Hepatocyte (in vitro differentiated cells): ENCODE measurements around the gene HTT. TPM values are rescaled to one million over a fixed set of nuclear protein-coding genes. Genes with fewer than 3 reads are reported as not detected.

Experiments
- DNase-seq: peaks from one replicate; pipeline ENCODE4 v3.0.0-alpha.2; 2016; ENCODE audit warnings: low spot score
- H2AFZ ChIP-seq: fragments of 200-600 bp; sonication (generic); 2 replicates; pipeline ENCODE4 v1.6.0; 2016; ENCODE audit warnings: antibody characterized with exemption, mild to moderate bottlenecking
- H3K27ac ChIP-seq: fragments of 200-600 bp; sonication (generic); 2 replicates; pipeline ENCODE4 v1.5.1; 2016; ENCODE audit warnings: mild to moderate bottlenecking
- H3K27me3 ChIP-seq: fragments of 200-600 bp; sonication (generic); 2 replicates; pipeline ENCODE4 v1.6.1; 2016
- H3K36me3 ChIP-seq: fragments of 200-600 bp; sonication (generic); replicated peaks from 2 replicates; pipeline ENCODE4 v1.5.1; 2016; ENCODE audit warnings: low read depth; ENCODE audit not compliant: insufficient read depth
- H3K4me1 ChIP-seq: fragments of 200-600 bp; sonication (generic); 2 replicates; pipeline ENCODE4 v1.5.1; 2016; ENCODE audit warnings: mild to moderate bottlenecking, moderate library complexity; ENCODE audit not compliant: insufficient read depth
- H3K4me2 ChIP-seq: fragments of 200-600 bp; sonication (generic); 2 replicates; pipeline ENCODE4 v1.6.0; 2016
- H3K4me3 ChIP-seq: fragments of 200-600 bp; sonication (generic); 2 replicates; pipeline ENCODE4 v1.5.1; 2016; ENCODE audit warnings: mild to moderate bottlenecking
- H3K79me2 ChIP-seq: fragments of 200-600 bp; sonication (generic); 2 replicates; pipeline ENCODE4 v1.6.0; 2017; ENCODE audit warnings: mild to moderate bottlenecking
- H3K9me2 ChIP-seq: fragments of 200-600 bp; sonication (generic); replicated peaks from 2 replicates; pipeline ENCODE4 v1.6.0; 2017; ENCODE audit warnings: mild to moderate bottlenecking; ENCODE audit not compliant: insufficient read depth
- H3K9me3 ChIP-seq: fragments of 200-600 bp; sonication (generic); 2 replicates; pipeline ENCODE4 v1.5.1; 2016; ENCODE audit warnings: low read depth, mild to moderate bottlenecking
- H4K20me1 ChIP-seq: fragments of 200-600 bp; sonication (generic); 2 replicates; pipeline ENCODE4 v1.6.0; 2016; ENCODE audit warnings: mild to moderate bottlenecking; ENCODE audit not compliant: insufficient read depth, poor library complexity, severe bottlenecking
- EZH2 ChIP-seq: fragments of 200-600 bp; sonication (generic); IDR thresholded peaks from 2 replicates; pipeline ENCODE4 v1.6.1; 2016; ENCODE audit warnings: antibody characterized with exemption, mild to moderate bottlenecking, borderline replicate concordance
- EZH2phosphoT487 ChIP-seq: fragments of 200-600 bp; sonication (generic); IDR thresholded peaks from one replicate; pipeline ENCODE4 v1.6.1; 2018; ENCODE audit warnings: antibody characterized with exemption, mild to moderate bottlenecking, low read depth, moderate library complexity; ENCODE audit not compliant: unreplicated experiment, severe bottlenecking
- WGBS: methylation state at CpG from one replicate; pipeline ENCODE4 v1.1.6; 2016; ENCODE audit warnings: low lambda C conversion rate; ENCODE audit errors: missing lambda C conversion rate; 5-methylcytosine and 5-hydroxymethylcytosine counted together
- polyA plus RNA-seq: library from polyadenylated mRNA; unstranded; fragments of >200 nt; fragmentation: Nextera tagmentation; extraction: Ambion mirVana; gene quantifications from 2 replicates; pipeline ENCODE4 v1.2.1, GENCODE V29; 2016
- total RNA-seq: library from RNA; depleted of rRNA; stranded (reverse); fragments of >200 nt; gene quantifications from 2 replicates; pipeline ENCODE4 v1.2.3, GENCODE V29; 2014
- TF ChIP-seq, protein P1 (sequence below): fragments of 200-600 bp; sonication (generic); IDR thresholded peaks from 2 replicates; pipeline ENCODE4 v1.5.1; 2016; ENCODE audit warnings: antibody characterized with exemption, mild to moderate bottlenecking; ENCODE audit not compliant: poor library complexity

HTT gene
- total and polyA plus RNA-seq, 2 experiments from 2014 or later: 12.4 to 33.9 TPM

DNA sequence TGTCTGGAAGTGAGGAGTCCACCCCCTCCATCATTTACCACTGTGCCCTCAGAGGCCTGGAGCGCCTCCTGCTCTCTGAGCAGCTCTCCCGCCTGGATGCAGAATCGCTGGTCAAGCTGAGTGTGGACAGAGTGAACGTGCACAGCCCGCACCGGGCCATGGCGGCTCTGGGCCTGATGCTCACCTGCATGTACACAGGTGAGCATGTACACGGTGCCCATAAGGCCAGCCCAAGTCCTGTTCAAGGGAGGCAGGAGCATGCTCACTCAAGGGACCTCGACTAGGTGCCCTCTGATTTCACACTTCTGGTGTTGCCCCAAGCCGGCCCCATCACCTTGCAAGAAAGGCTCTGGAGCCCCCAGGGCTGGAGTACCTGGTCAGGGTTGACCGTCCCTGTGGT is 161.1 kb downstream of the HTT start:
- no peak overlapping the region for H3K4me2 ChIP-seq
- H3K4me1 ChIP-seq: no peaks in the 10 kb centered on the region
- H3K9me3 ChIP-seq: no peaks in the 10 kb centered on the region
- no peaks in the 10 kb centered on the region for H3K36me3 ChIP-seq
- H3K27me3 ChIP-seq: no peaks in the 10 kb centered on the region
- TF ChIP-seq EZH2phosphoT487 (no peak), EZH2 (no peak)
- TF ChIP-seq, protein P1, sequence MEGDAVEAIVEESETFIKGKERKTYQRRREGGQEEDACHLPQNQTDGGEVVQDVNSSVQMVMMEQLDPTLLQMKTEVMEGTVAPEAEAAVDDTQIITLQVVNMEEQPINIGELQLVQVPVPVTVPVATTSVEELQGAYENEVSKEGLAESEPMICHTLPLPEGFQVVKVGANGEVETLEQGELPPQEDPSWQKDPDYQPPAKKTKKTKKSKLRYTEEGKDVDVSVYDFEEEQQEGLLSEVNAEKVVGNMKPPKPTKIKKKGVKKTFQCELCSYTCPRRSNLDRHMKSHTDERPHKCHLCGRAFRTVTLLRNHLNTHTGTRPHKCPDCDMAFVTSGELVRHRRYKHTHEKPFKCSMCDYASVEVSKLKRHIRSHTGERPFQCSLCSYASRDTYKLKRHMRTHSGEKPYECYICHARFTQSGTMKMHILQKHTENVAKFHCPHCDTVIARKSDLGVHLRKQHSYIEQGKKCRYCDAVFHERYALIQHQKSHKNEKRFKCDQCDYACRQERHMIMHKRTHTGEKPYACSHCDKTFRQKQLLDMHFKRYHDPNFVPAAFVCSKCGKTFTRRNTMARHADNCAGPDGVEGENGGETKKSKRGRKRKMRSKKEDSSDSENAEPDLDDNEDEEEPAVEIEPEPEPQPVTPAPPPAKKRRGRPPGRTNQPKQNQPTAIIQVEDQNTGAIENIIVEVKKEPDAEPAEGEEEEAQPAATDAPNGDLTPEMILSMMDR: no peak
- H3K9me2 ChIP-seq: no peaks in the 10 kb centered on the region
- no peak for DNase-seq
- H3K27ac ChIP-seq: no peak overlapping the region
- no peaks in the 10 kb centered on the region for H3K79me2 ChIP-seq
- H2AFZ ChIP-seq: no peak overlapping the region
- no peak overlapping the region for H3K4me3 ChIP-seq
- WGBS: 98% methylated on average over 11 of the region's 11 CpGs
- no peaks in the 10 kb centered on the region for H4K20me1 ChIP-seq

DNA sequence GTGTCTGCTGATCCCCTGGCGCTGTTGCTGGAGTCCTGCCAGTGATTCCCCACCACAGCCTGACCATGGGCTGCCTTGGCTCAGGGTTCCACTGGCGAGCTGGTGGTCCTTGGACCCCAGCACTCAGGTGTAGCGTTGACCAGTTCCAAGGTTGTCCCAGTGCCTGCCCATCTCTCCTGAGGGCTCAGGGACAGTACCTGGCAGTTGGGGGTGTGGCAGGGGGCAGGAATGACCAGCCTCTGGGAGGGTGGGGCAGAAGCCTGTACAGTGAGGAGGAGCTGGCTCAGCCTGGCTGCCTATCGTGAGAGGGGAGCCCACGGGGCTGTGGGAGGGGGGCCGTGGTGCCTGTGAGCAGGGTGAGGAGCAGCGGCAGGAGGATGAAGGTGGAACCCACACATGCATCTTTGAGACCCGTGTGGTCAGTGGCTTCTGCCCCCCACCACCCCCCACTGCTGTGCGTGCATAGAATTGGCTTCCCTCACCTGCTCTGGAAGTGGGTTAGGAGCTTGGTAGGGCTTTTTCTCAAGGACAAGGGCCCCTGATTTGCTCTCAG is 161.9 kb downstream of the HTT start:
- Histone ChIP-seq H3K27ac (no peak overlapping the region), H2AFZ (no peak overlapping the region), H3K27me3 (no peaks in the 10 kb centered on the region), H3K79me2 (no peaks in the 10 kb centered on the region), H4K20me1 (no peaks in the 10 kb centered on the region), H3K9me3 (no peaks in the 10 kb centered on the region), H3K4me1 (peaks cover 4% of the 10 kb centered on the region), H3K4me2 (no peak overlapping the region), H3K9me2 (no peaks in the 10 kb centered on the region), H3K36me3 (no peaks in the 10 kb centered on the region), H3K4me3 (no peak overlapping the region)
- TF ChIP-seq EZH2 (no peak), EZH2phosphoT487 (no peak)
- TF ChIP-seq, protein P1: no peak
- WGBS: 87% methylated on average over 3 of the region's 9 CpGs
- no peak for DNase-seq

DNA sequence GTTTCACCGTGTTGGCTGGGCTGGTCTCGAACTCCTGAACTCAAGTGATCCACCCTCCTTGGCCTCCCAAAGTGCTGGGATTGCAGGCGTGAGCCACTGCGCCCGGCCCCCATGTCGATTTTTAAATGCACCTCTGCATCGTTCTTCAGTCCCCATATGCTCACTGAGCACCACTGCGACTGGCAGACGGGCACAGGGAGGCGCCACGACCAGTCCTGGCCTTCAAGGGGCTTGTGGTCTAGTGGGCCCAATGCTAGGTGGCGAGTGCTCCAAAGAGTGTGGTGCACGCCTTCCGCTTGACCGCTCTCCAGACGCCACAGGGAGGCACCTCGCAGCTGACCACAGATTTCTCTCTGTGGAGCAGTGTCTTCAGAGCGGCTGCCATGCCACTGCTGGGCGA is 162.8 kb downstream of the HTT start:
- H3K27ac ChIP-seq: no peak overlapping the region
- H3K4me3 ChIP-seq: no peak overlapping the region
- TF ChIP-seq EZH2phosphoT487: no peak
- TF ChIP-seq EZH2: no peak
- TF ChIP-seq, protein P1: no peak
- no peaks in the 10 kb centered on the region for H3K27me3 ChIP-seq
- H3K36me3 ChIP-seq: no peaks in the 10 kb centered on the region
- peaks cover 8% of the 10 kb centered on the region for H3K4me1 ChIP-seq
- H3K79me2 ChIP-seq: no peaks in the 10 kb centered on the region
- no peak for DNase-seq
- H3K9me3 ChIP-seq: no peaks in the 10 kb centered on the region
- no peaks in the 10 kb centered on the region for H4K20me1 ChIP-seq
- H2AFZ ChIP-seq: no peak overlapping the region
- H3K4me2 ChIP-seq: no peak overlapping the region
- 94% methylated on average over 19 of the region's 19 CpGs for WGBS
- no peaks in the 10 kb centered on the region for H3K9me2 ChIP-seq
